Measurements from ENCODE around the gene GID4. TPM values are rescaled to one million over a fixed set of nuclear protein-coding genes. Genes with fewer than 3 reads are reported as not detected.
A peak's percentile ranks its signal among the peaks of the same experiment; 100 is the strongest.
"Not testable (repeated sequence)": the region's sequence is repeated elsewhere in the genome, so short reads cannot be mapped to it uniquely, and the experiment has no call there.

Gene GID4
- total RNA-seq: 1 to 10 TPM; 4.7 to 7.0 TPM
- long read RNA-seq: 0 reads

DNA sequence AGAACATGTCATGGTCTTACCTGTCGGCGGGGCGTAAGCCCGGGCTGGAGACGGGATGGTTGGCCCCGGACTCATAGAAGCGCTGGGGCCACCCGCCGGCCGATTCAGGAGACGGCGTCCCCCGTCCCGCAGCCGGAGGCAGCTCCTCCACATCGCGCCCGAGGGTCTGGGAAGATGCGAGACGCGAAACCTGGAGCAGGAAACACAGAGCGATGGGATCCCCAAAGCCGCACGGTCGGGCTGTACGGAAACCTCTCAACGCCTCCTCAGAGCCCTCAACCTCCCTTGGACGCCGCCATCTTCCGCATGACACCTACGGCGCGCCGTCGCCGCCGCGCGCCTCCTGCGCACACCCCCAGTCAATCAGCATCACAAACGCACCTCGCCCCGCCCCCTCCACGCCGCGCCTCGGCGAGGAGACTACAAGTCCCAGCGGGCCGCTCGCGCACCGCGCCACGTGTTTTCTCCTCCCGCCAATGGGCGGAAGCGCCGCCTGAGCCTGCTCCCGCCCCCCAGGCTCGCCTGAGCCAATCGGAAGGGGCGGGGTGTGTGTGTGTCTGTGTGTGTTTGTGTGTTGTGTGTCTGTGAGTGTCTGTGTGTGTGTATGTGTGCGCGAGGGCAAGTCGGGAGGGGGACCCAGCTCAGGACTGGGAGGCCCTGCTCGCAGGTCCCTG is at the start of gene GID4, which contains the start of gene ATPAF2:
Gene GID4 (plus strand): TSS at position 548 of the 674 bp plus-strand sequence. CDS start 57 bp downstream, at position 605.
Gene ATPAF2 (minus strand): TSS at position 308 of the 674 bp plus-strand sequence. CDS start 155 bp downstream, at position 153.
- DNase-seq: peak; percentile 99 to 100
- ATAC-seq: peak; percentile 95
- intact Hi-C loops (cut with DNase I, micrococcal nuclease): loop anchor here in 1 of 2 donors (10.0 kb wide), 1 partner anchor 144 kb away; no protein-coding TSS in a partner anchor

DNA sequence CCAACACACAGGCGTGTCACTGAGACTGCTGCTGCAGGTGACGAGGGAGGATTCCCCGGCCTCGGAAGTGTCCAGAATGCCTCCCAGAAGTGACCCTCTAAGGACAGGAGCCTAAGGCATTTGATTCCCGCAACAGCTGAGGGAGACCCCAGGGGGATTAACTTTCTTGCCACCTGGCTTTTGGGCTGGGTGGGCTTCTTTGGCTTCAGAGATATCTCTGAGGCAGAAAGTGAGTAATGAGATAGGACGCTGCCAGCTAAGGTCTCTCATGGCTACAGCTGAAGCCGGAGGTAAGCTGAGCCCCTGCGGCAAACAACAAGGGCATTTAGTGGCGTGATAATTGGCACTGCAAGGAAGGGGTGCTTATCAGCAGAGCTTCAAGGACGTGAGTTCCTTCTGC is 49.6 kb upstream of the GID4 start:
- ATAC-seq: no peak
- intact Hi-C loops (cut with DNase I, micrococcal nuclease): no loop called here
- DNase-seq: no peak

DNA sequence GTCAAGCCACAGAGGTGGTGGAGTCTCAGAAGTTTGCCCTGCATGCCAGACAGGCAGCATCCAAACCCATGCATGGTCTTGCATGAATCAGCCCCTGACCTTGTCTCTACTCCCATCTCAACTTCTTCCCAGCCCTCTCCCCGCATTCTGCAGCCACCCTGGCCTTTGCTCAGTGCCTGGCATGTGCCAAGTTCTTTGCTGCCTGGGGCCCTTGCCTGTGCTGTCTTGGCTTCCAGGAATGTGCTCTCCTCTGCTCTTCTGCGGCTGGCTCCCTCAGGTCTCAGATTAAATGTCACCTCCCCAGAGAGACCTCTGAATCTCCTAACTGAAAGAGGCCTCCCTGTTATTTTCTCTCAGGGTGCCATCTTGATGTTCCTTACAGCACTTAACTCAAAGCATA is 48.9 kb upstream of the GID4 start:
- intact Hi-C loops (cut with DNase I, micrococcal nuclease): no loop called here
- DNase-seq: no peak
- no peak for ATAC-seq

DNA sequence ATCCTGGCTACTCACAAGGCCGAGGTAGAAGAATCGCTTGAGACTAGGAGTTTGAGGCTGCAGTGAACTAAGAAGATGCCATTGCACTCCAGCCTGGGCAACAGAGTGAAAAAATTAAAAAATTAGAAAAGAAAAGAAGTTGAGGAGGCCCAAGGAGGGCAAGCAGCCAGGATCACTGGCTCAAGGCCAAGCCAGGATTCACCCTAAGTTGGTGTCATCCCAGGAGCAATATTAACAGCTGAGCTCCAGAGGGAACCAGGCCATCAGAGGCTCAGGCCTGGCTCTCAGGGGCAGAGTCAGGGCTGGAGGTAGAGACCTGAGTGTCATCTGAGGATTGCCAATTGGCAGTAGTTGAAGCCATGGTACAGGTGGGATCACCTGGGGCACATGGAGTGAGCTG is 45.8 kb upstream of the GID4 start:
- DNase-seq: no peak
- intact Hi-C loops (cut with DNase I, micrococcal nuclease): no loop called here
- ATAC-seq: no peak

DNA sequence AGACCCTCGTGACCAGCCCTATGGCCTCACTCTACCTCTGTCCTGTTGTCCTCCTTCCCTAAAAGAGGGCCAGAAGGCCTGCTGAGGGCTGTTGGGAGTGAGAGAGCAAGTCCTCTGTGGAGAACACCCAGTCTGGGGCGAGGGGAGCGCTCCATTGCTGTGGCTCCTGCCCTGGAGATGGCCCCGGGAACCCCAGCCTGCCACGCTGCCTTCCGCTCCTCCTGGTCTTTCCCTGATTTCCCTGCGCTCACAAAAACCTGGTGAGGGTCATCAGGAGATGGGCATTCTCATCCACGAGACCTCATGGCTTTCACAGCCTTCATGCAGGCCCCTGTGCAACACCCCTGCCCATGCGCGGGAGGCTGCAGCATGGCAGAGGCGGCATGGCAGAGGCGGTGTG is 45.4 kb upstream of the GID4 start:
- ATAC-seq (no peak), DNase-seq (no peak)
- intact Hi-C loops (cut with DNase I, micrococcal nuclease): no loop called here

DNA sequence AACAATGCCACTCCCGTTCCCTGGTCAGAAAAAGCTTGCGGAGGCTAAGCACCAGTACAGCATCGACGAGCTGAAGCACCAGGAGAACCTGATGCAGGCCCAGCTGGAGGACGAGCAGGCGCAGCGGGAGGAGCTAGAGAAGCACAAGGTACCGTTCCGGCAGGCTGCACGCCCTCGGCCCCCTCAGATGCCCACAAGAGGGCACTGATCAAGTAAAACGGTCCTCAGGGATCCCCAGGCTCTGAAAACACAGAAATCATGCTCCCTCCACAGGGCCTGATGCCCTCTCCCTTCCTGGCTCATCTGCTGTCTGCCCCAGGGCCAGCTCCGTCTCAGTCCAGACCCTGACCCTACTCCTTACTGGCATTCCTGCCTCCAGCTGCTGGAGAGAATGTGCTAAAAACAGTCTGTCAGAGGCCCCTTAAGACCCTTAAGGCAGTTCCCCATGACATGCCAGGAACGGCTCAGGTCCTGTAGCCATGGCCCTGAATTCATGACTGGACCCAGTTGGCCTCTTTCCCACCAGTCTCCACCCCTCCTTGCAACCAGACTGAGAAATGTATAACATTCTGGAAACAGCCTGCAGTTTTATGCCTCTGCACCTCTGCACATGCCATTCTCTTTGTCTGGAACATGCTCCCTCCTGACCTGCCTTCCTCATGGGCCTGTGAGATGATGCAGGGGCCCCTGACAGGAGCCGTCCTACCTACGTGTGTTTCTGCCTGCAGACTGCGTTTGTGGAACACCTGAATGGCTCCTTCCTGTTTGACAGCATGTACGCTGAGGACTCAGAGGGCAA is 44.7 kb upstream of the GID4 start:
- intact Hi-C loops (cut with DNase I, micrococcal nuclease): no loop called here
- ATAC-seq: no peak
- no peak for DNase-seq

DNA sequence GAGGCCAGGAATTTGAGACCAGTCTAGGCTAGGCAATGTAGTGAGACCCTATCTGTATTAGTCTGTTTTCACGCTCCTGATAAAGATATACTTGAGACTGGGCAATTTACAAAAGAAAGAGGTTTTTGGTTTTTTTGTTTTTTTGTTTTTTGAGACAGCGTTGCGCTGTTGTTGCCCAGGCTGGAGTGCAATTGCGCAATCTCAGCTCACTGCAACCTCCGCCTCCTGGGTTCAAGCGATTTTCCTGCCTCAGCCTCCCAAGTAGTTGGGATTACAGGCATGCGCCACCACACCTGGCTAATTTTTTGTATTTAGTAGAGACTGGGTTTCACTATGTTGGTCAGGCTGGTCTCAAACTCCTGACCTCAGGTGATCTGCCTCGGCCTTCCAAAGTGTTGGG is 43.3 kb upstream of the GID4 start:
- intact Hi-C loops (cut with DNase I, micrococcal nuclease); DNase-seq; ATAC-seq: not testable (repeated sequence)

DNA sequence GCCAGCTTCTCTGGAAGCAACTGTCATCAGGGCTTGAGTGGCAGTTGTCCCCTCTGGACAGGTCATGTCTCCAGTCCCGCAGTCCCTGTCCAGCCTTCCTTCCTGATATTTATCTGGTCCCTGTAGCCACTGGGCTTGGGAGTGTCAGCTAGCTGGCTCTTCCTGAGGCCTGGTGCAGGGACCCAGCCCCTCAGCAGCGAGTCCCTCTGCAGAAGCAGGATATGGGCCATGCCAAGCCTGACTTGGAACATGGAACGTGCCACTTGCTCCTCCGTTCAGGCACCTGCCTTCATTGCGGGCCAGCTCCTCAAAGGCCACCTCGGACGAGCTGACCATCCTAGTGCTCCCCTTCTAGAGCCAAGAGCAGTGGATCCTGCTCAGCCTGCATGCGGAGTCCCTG is 40.3 kb upstream of the GID4 start:
- DNase-seq (no peak), ATAC-seq (no peak)
- intact Hi-C loops (cut with DNase I, micrococcal nuclease): no loop called here

DNA sequence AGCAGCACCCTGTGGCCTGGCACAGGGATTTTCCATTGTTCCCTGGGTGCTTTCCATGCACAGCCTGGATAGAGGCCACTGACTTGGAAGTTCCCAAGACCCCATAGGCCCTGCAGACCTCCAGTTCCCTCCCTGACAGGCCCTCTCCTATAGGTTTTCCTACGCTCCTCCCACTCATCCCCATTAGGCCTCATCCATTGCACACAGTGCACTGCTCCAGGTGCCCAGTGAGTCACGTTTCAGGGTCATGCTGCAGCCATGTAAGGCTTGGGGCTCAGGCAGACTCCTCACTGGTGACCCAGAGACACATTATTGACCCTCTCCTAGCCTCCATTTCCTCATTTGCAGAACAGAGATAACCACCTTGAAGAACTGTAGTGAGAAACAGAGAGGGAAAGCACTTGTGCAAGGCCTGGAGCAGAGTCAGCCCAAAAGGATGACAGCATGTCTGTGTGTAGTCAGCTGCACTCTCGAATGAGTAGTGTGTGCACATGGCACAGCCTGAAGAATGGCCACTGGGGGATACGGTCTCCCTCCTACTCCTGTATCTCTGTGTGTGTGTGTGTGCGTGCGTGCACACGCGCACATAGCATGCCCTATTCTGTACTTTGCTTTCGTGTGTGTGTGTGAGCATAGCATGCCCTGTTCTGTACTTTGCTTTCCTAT is 39.7 kb upstream of the GID4 start:
- DNase-seq (no peak), ATAC-seq (no peak)
- intact Hi-C loops (cut with DNase I, micrococcal nuclease): no loop called here

DNA sequence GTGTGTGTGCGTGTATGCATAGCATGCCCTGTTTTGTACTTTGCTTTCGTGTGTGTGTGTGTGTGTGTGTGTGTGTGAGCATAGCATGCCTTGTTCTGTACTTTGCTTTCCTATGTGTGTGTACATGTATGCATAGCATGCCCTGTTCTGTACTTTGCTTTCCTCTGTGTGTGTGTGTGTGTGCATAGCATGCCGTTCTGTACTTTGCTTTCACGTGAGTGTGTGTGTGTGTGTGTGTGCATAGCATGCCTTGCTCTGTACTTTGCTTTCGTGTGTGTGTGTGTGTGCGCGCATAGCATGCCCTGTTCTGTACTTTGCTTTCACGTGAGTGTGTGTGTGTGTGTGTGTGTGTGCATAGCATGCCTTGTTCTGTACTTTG is 39.2 kb upstream of the GID4 start:
- intact Hi-C loops (cut with DNase I, micrococcal nuclease): no loop called here
- DNase-seq: no peak
- ATAC-seq: peak; percentile 46

DNA sequence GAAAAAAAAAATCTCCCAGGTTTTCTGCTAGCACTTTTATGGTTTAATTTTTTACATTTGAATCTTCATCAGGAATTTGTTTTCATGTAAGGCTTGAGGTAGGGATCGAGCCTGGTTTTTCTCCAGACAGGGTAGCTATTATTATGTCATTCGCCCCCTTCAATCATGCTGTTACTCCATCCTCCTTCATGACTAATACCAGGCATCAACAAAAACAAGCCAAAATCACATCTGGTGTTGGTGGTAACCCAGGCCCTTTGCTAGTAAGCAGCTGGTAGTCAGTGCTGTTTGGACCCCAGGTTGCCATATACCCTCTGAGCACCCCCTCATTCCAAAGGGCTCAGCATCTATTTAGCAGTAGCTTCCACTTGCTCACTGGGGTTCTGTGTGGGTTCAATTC is 37.0 kb upstream of the GID4 start:
- intact Hi-C loops (cut with DNase I, micrococcal nuclease): no loop called here
- no peak for ATAC-seq
- DNase-seq: no peak

DNA sequence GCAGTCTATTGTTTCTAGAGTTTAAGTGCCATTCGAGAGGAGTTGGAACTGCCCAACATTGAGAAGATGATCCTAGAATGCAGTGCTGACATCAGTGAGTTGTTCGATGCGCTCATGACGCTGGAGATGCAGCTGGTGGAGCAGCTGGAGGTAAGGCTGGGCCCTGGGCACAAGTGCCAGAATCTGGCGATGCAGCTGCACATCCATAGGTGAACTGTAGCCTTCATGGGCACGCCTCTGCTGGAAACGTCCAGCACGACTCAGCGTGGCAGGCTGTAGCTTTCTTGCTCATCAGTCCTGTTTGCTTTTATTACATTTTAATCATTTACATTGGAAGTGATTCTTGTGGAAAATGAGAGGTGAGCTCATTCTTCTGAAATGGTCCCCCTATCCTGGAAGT is 34.9 kb upstream of the GID4 start:
- intact Hi-C loops (cut with DNase I, micrococcal nuclease): no loop called here
- no peak for ATAC-seq
- no peak for DNase-seq

DNA sequence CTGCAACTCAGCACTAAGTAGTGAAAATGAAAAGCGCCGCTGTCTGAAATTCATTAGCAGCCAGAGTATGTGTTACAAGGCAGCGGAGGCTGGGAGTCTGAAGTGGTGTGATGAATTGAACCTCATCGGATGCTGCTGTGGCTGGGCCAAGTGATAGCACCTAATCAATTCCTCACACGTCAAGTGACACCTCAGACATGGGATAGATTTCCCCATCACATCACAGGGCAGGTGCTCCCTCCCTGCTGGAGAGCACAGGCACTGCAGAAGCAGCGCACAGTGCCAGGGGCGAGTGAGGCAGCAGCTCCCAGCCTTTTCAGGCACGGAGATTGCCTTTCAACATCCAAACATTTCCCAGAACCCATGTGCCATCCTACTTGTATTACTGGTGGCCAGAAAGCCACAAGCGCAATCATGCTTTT is 34.3 kb upstream of the GID4 start:
- no peak for DNase-seq
- ATAC-seq: peak; percentile 35
- intact Hi-C loops (cut with DNase I, micrococcal nuclease): no loop called here

DNA sequence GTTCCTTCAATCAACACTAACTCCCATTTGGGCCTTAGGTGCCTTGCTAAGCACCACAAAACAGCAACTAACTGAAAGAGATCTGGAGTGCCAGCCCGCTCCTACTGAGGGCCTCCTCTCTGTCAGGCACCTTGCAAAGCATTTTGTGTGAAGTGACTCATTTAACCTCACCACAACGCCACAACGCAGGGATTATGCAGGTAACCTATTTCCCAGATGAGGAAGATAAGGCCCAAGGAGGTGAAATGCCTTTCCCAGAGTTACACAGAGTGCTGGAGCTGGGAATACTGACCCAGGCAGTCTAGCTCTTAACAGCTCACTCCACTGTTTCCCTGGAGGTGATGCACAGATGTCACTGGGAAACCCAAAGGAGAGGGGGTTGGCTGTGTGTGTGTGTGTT is 33.7 kb upstream of the GID4 start:
- DNase-seq (no peak), ATAC-seq (no peak)
- intact Hi-C loops (cut with DNase I, micrococcal nuclease): no loop called here

DNA sequence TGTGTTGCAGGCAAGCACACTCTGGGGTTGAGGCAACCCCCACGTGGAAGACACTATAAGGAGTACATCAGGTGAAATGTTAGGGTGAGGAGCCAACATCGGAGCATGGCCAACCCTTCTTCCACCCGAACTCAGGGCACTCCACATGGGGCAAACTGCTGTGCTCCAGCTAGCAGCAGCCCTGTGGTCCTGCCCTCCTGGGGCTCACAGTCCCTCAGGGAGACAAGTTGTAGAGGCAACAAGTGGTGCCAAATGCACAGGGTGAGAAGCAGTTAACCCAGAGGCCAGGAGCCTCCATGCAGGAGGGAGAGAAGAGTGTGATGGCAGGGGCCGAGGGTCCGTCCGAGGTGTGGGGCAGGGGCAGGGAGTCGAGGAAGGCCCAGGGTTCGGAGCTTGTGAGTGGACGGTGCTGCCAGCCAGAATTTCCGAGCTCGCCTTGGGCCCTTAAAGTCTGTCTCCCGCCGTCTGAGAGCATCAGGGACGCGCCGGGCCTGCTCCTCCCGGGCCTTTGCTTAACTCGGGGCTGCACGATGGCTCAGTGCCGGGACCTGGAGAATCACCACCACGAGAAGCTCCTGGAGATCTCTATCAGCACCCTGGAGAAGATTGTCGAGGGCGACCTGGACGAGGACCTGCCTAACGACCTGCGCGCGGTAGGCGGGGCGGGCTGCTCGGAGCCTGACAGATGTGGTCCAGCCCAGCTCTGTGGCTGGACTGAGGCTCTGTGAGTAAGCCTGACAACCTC is 32.5 kb upstream of the GID4 start:
- peak; percentile 82 for ATAC-seq
- intact Hi-C loops (cut with DNase I, micrococcal nuclease): no loop called here
- DNase-seq: peak in 1 of 2 donors; percentile 9

DNA sequence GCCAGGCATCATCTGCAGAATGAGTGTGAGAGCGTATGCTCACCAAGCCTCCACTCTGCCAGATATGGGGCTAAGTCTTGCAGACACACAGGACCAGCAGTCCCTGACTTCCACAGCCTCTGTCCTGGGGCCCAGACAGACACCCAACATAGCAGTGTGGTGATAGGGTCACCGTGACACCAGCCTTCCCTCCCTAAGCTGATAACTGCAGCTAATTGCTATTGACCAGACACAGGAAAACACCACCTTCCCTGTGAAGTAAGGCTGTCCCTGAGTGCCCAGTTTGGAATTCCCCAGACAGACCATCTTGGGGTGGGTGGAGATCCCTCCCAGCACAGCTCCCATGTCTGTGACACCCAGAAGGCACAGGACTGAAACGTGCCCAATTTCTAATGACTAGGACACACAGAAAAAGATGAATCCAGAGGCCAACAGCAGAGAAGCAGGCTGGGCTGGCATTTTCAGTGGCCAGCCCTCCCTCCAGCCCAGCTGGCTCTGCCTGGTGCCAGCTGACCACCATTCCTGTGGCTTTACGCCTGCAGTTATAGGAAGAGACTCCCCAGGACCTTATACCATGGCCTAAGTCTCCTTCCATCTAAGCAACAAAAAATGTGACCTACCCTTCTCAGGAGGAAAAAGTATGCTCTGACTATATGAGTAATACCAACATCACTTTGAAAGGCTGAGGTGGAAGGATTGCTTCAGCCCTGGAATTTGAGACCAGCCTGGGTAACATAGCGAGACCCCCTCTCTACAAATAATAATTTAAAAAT is 30.5 kb upstream of the GID4 start:
- no peak for DNase-seq
- ATAC-seq: no peak
- intact Hi-C loops (cut with DNase I, micrococcal nuclease): no loop called here

DNA sequence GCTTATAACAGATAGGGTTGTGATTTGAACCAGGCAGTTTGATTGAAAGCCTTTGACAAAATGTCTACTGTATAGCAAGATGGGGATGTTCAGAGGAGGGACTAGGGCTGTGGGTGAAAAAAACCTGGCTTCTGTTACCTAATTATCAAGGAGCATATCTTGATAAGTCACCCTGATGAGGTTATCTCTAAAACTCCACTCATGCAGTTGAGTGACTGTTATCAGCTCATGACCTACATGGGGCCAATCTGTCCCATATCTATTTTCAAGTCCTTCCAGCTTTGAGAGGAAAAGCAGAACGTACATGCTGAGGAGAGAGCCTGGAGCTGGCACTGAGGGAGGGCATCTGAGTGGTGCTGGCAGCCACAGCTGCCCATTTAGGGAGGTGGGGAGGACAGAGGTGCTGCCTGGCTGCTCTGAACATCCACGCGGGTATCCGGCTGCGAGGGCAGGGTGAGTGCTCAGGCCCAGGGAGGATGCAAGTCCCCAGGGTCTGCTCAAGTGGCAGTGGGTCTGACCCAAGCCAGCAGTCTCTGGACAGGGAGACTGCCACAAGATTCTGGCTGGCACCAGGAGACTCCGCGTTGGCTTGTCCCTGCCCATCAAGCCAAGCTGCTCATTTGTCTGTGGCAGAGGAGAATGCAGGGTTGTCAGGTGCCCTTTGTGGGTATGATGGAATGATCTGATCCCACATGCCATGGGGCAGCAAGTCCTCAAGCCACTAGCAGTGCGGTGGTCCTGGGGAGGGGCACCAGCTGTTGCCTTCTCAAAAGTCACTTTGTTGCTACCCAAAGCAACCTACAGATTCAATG is 29.4 kb upstream of the GID4 start:
- intact Hi-C loops (cut with DNase I, micrococcal nuclease): no loop called here
- no peak for DNase-seq
- ATAC-seq: no peak

DNA sequence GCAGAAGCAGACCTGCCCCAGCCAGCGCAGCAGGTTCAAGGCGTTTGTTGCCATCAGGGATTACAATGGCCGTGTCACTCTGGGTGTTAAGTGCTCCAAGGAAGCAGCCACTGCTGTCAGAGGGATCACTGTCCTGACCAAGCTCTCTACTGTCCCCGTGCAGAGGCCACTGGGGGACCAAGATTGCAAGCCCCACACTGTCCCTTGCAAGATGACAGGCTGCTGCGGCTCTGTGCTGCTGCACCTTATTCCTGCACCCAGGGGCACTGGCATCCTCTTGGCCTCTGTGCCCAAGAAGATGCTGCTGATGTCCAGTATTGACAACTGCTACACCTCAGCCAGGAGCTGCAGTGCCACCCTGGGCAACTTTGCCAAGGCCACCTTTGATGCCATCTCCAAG is 27.9 kb upstream of the GID4 start:
- DNase-seq: no peak
- ATAC-seq: no peak
- intact Hi-C loops (cut with DNase I, micrococcal nuclease): no loop called here
